SU-DHL-6 (cell line): ENCODE results near the gene AIP.
A peak's percentile ranks its signal among the peaks of the same experiment; 100 is the strongest.

Experiments
- H2AFZ ChIP-seq: fragments of 200-600 bp; sonication (generic); 2 replicates; pipeline ENCODE4 v1.6.1; 2014; ENCODE audit warnings: low read depth, mild to moderate bottlenecking, moderate library complexity, mixed read lengths, antibody characterized with exemption, low read length; ENCODE audit not compliant: severe bottlenecking
- H3F3A ChIP-seq: fragments of 200-600 bp; shearing (Covaris generic); 2 replicates; pipeline ENCODE4 v1.6.0; 2016; ENCODE audit warnings: antibody characterized with exemption, mild to moderate bottlenecking; ENCODE audit not compliant: insufficient read depth
- H3K27ac ChIP-seq: fragments of 200-600 bp; sonication (generic); 2 replicates; pipeline ENCODE4 v1.5.1; 2016; ENCODE audit warnings: low read depth, mild to moderate bottlenecking, low read length, moderate library complexity, mixed read lengths
- H3K27me3 ChIP-seq: fragments of 200-600 bp; sonication (generic), shearing (Covaris generic); 2 replicates; pipeline ENCODE4 v1.6.0; 2014; ENCODE audit warnings: mild to moderate bottlenecking, low read length
- H3K36me3 ChIP-seq: fragments of 200-600 bp; sonication (generic); 2 replicates; pipeline ENCODE4 v1.6.1; 2014; ENCODE audit warnings: mild to moderate bottlenecking, low read length, mixed read lengths
- H3K4me2 ChIP-seq: fragments of 300-600, 200-600 bp; shearing (Covaris generic), sonication (generic); 2 replicates; pipeline ENCODE4 v1.6.0; 2014; ENCODE audit warnings: low read length, low read depth, mild to moderate bottlenecking; ENCODE audit not compliant: poor library complexity, severe bottlenecking
- H3K4me3 ChIP-seq: fragments of 200-600 bp; sonication (generic); 2 replicates; pipeline ENCODE4 v1.5.1; 2014; ENCODE audit warnings: antibody characterized with exemption, low read length, mild to moderate bottlenecking, mixed read lengths; ENCODE audit not compliant: insufficient read depth, poor library complexity, severe bottlenecking
- H3K79me2 ChIP-seq: fragments of 200-600 bp; sonication (generic); 2 replicates; pipeline ENCODE4 v1.6.1; 2014; ENCODE audit warnings: mild to moderate bottlenecking, low read length, moderate library complexity; ENCODE audit not compliant: insufficient read depth
- H3K9ac ChIP-seq: fragments of 200-600 bp; sonication (generic); 2 replicates; pipeline ENCODE4 v1.7.0; 2014; ENCODE audit warnings: mild to moderate bottlenecking, low read length
- H3K9me2 ChIP-seq: fragments of 200-600 bp; sonication (generic); replicated peaks from 2 replicates; pipeline ENCODE4 v1.6.1; 2014; ENCODE audit warnings: low read length; ENCODE audit not compliant: insufficient read depth
- H3K9me3 ChIP-seq: fragments of 200-600 bp; sonication (generic); 2 replicates; pipeline ENCODE4 v1.6.1; 2014; ENCODE audit warnings: low read length, mixed read lengths; ENCODE audit not compliant: insufficient read depth
- H4K20me1 ChIP-seq: fragments of 200-600 bp; sonication (generic); 2 replicates; pipeline ENCODE4 v1.6.1; 2014; ENCODE audit warnings: low read depth, mild to moderate bottlenecking, antibody characterized with exemption, low read length, moderate library complexity, mixed read lengths
- CTCF ChIP-seq: fragments of 200-600 bp; sonication (generic); IDR thresholded peaks from one replicate; pipeline ENCODE4 v1.5.1; 2017; ENCODE audit warnings: antibody characterized with exemption, mild to moderate bottlenecking, low read length, moderate library complexity; ENCODE audit not compliant: insufficient read depth, poor library complexity, severe bottlenecking
- EZH2phosphoT487 ChIP-seq: fragments of 200-600 bp; sonication (generic), shearing (Covaris generic); conservative IDR thresholded peaks from 2 replicates; pipeline ENCODE4 v1.6.1; 2018; ENCODE audit warnings: mild to moderate bottlenecking, antibody characterized with exemption, low read length, moderate library complexity, mixed read lengths

AIP gene

GRCh38 chr11:67458266-67458665 lies 24.6 kb upstream of the AIP start:
- no peak overlapping the region for H2AFZ ChIP-seq
- peak overlapping the region; percentile 54; the same call in 1 of the 2 replicates for H3K9ac ChIP-seq
- no peak overlapping the region for H3K4me3 ChIP-seq
- no peaks in the 10 kb centered on the region for H3K79me2 ChIP-seq
- peak overlapping the region; percentile 99 for H3K27ac ChIP-seq
- no peaks in the 10 kb centered on the region for H3K36me3 ChIP-seq
- no peak overlapping the region for H3K4me2 ChIP-seq
- TF ChIP-seq CTCF, result no peak
- no peak for TF ChIP-seq EZH2phosphoT487
- H3K9me2 ChIP-seq, result no peaks in the 10 kb centered on the region
- no peaks in the 10 kb centered on the region for H4K20me1 ChIP-seq
- H3K9me3 ChIP-seq, result no peaks in the 10 kb centered on the region
- no peaks in the 10 kb centered on the region for H3K27me3 ChIP-seq
- peaks cover 37% of the 10 kb centered on the region for H3F3A ChIP-seq

- Histone ChIP-seq H4K20me1 (no peaks in the 10 kb centered on the region), H3K27me3 (no peaks in the 10 kb centered on the region), H3K27ac (peak overlapping the region; percentile 75), H3K9me3 (no peaks in the 10 kb centered on the region), H3K4me3 (no peak overlapping the region), H3K36me3 (no peaks in the 10 kb centered on the region), H2AFZ (no peak overlapping the region), H3K79me2 (peaks cover 17% of the 10 kb centered on the region), H3K9ac (no peak overlapping the region), H3K9me2 (no peaks in the 10 kb centered on the region), H3K4me2 (no peak overlapping the region), H3F3A (peaks cover 73% of the 10 kb centered on the region)
- TF ChIP-seq EZH2phosphoT487 (no peak), CTCF (no peak)
Observed at GRCh38 chr11:67463186-67463585, 19.6 kb upstream of the AIP start.

- Histone ChIP-seq H3K4me2 (peak overlapping the region; percentile 89), H3F3A (peaks cover 69% of the 10 kb centered on the region), H2AFZ (no peak overlapping the region), H3K79me2 (peaks cover 20% of the 10 kb centered on the region), H3K4me3 (peak overlapping the region; percentile 49), H3K9me2 (no peaks in the 10 kb centered on the region), H3K36me3 (no peaks in the 10 kb centered on the region), H3K9me3 (no peaks in the 10 kb centered on the region), H3K27ac (peak overlapping the region; percentile 75), H3K9ac (peak overlapping the region; percentile 99), H4K20me1 (no peaks in the 10 kb centered on the region), H3K27me3 (no peaks in the 10 kb centered on the region)
- no peak for TF ChIP-seq EZH2phosphoT487
- no peak for TF ChIP-seq CTCF
Observed at GRCh38 chr11:67463680-67464410, 19.0 kb upstream of the AIP start.
